ENCODE data around the gene ORC3.
"Not testable (repeated sequence)": the region's sequence is repeated elsewhere in the genome, so short reads cannot be mapped to it uniquely, and the experiment has no call there.

The ORC3 gene

GRCh38 chr6:87590990-87591389 is 1.1 kb downstream of the ORC3 start:
- DNase-seq (ENCODE audit: low spot score): no peak

GRCh38 chr6:87600576-87600975 is 10.6 kb downstream of the ORC3 start:
- no peak for DNase-seq (ENCODE audit: low spot score)

- DNase-seq (ENCODE audit: low spot score): no peak
These were observed 16.3 kb downstream of the ORC3 start for GRCh38 chr6:87606199-87606598.

GRCh38 chr6:87608802-87609201 is 18.9 kb downstream of the ORC3 start:
- DNase-seq (ENCODE audit: low spot score): no peak

GRCh38 chr6:87613018-87613417 is 23.1 kb downstream of the ORC3 start:
- not testable (repeated sequence) for DNase-seq (ENCODE audit: low spot score)

- no peak for DNase-seq (ENCODE audit: low spot score)
These were observed 27.5 kb downstream of the ORC3 start for GRCh38 chr6:87617405-87617804.

GRCh38 chr6:87618531-87618930 is 28.6 kb downstream of the ORC3 start:
- no peak for DNase-seq (ENCODE audit: low spot score)

- DNase-seq (ENCODE audit: low spot score): no peak
These were observed 33.3 kb downstream of the ORC3 start for GRCh38 chr6:87623248-87623647.

GRCh38 chr6:87628424-87628823 is 38.5 kb downstream of the ORC3 start:
- no peak for DNase-seq (ENCODE audit: low spot score)

GRCh38 chr6:87628881-87629280 is 38.9 kb downstream of the ORC3 start:
- no peak for DNase-seq (ENCODE audit: low spot score)

GRCh38 chr6:87630746-87631145 is 40.8 kb downstream of the ORC3 start:
- DNase-seq (ENCODE audit: low spot score): no peak

GRCh38 chr6:87633851-87634250 is 43.9 kb downstream of the ORC3 start:
- DNase-seq (ENCODE audit: low spot score): no peak

- no peak for DNase-seq (ENCODE audit: low spot score)
These were observed 46.4 kb downstream of the ORC3 start for GRCh38 chr6:87636315-87636714.

- no peak for DNase-seq (ENCODE audit: low spot score)
These were observed 47.2 kb downstream of the ORC3 start for GRCh38 chr6:87637106-87637505.

- DNase-seq (ENCODE audit: low spot score): no peak
These were observed 49.4 kb downstream of the ORC3 start for GRCh38 chr6:87639373-87639772.

GRCh38 chr6:87641065-87641692 is 51.2 kb downstream of the ORC3 start:
- no peak for DNase-seq (ENCODE audit: low spot score)

GRCh38 chr6:87645080-87645479 is 55.1 kb downstream of the ORC3 start:
- DNase-seq (ENCODE audit: low spot score): no peak

- DNase-seq (ENCODE audit: low spot score): no peak
These were observed 63.4 kb downstream of the ORC3 start for GRCh38 chr6:87653074-87653962.

GRCh38 chr6:87654122-87654521 is 64.2 kb downstream of the ORC3 start:
- no peak for DNase-seq (ENCODE audit: low spot score)

GRCh38 chr6:87654875-87655454 is 65.0 kb downstream of the ORC3 start:
- no peak for DNase-seq (ENCODE audit: low spot score)

- DNase-seq (ENCODE audit: low spot score): no peak
These were observed 65.9 kb downstream of the ORC3 start for GRCh38 chr6:87655824-87656223.

- no peak for DNase-seq (ENCODE audit: low spot score)
These were observed 66.9 kb downstream of the ORC3 start for GRCh38 chr6:87656857-87657256.

- no peak for DNase-seq (ENCODE audit: low spot score)
These were observed 68.6 kb downstream of the ORC3 start for GRCh38 chr6:87658516-87658915.

Measured in SK-N-DZ (cell line).